ELF-1 (cell line): ENCODE results near the gene SMG1.
A peak's percentile ranks its signal among the peaks of the same experiment; 100 is the strongest.
"Not testable (repeated sequence)": the region's sequence is repeated elsewhere in the genome, so short reads cannot be mapped to it uniquely, and the experiment has no call there.

ENCODE experiments used
- DNase-seq: peaks from one replicate; pipeline ENCODE4 v3.0.0-alpha.2; 2016; ENCODE audit warnings: low read depth, low spot score

SMG1 gene

DNA sequence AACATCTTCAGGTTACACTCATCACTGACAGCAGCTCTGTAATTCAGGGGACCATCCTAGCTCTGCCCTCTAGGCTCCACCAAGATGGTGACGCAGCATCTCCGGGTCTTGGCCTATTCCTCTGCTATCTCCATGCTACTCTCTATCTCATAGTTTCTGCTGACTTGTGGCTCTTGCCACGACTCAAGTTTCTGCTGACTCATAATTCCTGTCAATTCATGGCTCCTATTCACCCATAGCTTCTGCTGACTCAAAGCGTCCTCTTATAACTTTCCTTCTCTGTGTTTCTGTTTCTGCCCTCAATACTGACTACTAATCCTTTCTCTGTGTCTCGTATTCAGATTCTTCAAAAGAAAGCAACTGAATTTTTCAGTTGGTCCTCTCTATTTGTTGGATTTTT lies 163.5 kb downstream of the SMG1 start:
- not testable (repeated sequence) for DNase-seq

DNA sequence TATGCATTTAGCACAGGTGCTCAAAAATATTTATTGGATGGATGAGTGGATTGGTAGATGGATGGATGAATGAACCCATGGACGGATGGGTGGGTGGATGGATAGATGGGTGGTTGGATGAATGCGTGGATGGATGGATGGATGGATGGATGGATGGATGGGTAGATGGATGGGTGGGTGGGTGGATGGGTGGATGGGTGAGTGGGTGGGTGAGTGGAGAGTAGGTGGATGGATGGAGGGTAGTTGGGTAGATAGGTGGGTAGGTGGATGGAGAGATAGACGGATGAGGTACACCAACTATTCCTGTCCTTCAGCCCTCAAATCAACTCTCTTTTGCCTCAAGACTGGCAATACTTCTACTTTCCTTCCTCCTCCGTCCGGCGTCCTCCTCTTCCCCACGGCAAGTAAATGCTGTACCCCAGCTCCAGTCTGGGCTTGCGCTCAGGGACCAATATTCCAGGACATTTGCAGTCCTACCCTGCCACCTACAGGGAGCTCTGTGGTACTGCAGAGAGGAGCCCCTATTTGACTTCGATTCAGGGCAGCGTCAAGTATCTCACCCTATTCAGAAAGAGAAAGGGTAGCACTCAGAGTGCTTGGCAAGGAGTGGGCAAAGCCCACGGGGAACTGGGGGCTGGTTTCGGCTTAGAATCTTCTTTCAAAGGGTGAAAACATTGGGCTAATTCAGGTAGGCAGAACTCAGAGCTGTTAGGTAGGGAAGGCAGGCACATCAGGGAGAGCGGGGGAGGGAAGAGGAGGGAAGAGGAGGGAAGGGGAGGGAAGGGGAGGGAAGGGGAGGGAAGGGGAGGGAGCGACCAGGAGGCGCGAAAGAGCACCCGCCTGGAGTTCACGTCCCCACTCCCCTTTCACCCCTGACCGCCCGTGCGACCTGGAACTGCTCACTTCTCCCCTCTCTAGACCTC lies 166.3 kb downstream of the SMG1 start:
- DNase-seq = peak; percentile 18

DNA sequence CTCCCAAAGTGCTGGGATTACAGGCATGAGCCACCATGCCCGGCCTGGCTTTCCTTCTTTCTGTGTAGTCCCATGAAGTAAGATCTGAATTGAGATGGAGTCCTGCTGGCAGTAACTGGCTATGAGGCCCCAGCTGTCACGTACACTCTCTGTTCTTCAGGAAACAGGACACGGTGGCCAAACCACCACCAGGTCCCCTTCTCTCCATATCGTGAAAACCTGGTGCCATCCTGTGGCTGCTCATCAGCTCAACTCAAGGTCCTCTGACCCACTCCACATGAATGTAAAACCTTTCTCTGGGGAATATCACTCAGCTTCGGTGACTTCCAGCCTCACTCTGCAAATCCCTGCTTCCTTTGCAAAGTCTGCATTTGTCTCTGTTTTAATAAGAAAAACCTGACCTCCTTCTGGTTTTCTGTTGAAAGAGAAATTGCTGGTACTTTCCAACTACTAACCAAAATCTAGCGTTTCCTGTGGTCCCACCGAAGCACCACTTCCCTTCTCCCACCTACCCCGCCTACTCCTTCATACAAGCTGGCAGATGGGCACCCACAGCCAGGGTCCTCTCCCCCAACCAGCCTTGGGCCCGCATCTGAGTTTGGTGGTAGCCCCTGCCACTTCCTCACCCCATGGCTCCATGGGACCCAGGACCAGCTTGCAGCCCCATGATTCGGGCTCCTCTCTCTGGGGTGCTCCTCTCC lies 168.1 kb downstream of the SMG1 start:
- not testable (repeated sequence) for DNase-seq

DNA sequence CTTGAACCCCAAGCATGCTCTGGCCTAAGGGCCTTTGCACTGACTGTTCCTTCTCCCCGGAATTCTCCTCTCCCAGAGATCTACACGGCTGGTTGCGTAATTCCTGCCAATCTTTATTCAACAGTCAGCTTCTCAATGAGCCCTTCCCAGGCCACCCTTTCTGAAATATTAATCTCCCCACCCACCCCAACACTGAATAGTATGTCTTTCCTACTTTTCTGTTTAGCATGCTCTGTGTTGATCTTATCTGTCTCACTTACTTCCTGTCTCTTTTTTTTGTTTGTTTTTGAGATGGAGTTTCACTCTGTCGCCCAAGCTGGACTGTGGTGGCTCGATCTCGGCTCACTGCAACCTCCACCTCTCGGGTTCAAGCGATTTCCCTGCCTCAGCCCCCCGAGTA lies 169.6 kb downstream of the SMG1 start:
- not testable (repeated sequence) for DNase-seq
